NT2/D1 (cell line): ENCODE results near the gene ASB4.

ENCODE experiments used
- SUZ12 ChIP-seq: IDR thresholded peaks from 2 replicates; pipeline ENCODE4 v1.6.1; 2011; ENCODE audit not compliant: insufficient read length, insufficient read depth; ENCODE audit errors: extremely low read depth
- ZNF274 ChIP-seq: IDR thresholded peaks from 2 replicates; pipeline ENCODE4 v1.6.1; 2011; ENCODE audit warnings: mild to moderate bottlenecking, low read depth, low read length

DNA sequence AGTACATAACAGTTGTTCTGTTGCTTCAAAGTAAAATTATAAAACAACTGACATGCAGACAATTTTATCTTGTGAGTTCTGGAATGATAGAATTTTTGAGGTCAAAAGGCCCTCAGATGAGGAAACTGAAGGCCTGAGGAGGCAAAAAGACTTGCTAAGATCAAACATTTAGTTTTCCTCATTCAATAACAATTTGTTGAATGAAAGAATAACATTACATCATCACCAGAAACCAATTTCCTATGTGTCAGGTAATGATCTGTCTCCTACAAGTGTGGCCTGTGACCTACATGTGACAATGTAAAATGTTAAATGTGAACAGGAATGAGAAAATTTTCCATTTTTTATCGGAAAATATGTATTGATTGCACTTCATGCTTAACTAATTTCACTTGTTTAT is 16.6 kb upstream of the ASB4 start:
- TF ChIP-seq ZNF274: no peak
- no peak for TF ChIP-seq SUZ12
